Measurements from ENCODE around the gene LZTFL1.
"Not testable (repeated sequence)": the region's sequence is repeated elsewhere in the genome, so short reads cannot be mapped to it uniquely, and the experiment has no call there.

Gene LZTFL1

DNA sequence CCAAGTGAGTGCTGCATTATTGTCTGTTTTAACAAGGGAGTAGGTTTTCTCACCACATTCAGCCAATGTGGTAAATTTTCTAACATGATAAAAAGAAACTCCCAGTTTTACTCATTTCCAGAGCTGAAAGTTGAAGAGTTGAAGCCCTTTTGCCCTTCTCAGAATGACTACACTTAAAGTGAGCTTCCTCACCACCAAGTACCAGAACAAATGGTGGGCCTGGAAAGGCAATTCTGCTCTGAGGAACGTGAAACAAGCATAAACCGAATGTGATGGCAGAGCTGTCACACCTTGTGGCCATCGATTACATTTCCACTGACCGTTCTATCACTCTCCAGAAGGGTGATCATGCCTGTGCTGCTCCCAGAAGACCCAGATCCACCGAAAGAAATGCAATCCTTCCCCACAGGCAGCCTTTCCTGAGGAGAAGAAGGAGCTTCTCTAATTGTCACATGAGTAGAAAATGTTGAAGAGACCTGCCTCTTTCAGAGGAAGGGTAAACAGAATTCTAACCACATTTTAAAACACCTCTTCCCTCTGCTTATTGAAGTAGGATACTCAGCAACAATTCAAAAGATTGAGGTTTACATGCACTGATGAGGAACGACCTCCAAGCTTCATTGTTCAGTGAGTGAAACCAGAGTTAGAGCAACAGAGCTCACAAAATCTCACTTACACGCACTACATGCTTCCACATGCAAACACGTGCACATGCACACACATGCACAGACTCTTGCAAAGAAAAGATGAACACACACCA lies 23.0 kb upstream of the LZTFL1 start:
- DNase-seq: peak; percentile 15

DNA sequence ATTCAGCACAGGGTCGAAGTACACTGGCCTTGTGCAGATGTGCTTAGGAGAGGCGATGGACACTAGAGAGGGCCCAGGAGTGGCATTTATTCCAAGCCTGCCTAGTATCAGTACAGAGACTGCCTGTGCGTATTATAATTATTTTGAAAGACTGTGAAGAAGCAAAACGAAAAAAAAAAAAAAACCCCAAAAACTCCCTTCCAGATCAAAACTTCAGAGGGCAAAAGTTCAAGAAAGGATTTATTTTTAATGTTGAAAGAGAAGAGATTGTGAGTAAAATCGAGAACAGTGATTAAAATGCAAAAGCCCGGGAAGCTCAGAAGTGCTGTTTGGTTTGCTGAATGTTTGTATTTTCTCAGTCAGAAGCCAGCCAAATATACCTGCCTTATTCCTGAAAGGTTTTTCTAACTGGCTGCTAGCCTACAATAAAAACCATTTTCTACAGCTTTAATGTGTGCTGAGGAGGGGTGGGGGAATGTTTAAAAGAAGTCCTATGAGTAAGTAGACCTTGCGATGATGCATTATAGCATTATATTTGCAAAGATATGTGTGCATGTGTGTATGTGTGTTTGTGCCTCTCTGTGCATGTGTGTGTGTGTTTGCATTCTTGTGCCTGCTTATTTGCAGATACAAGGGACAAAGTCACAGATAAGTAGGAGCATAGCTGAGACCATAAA lies 19.3 kb upstream of the LZTFL1 start:
- DNase-seq: no peak

DNA sequence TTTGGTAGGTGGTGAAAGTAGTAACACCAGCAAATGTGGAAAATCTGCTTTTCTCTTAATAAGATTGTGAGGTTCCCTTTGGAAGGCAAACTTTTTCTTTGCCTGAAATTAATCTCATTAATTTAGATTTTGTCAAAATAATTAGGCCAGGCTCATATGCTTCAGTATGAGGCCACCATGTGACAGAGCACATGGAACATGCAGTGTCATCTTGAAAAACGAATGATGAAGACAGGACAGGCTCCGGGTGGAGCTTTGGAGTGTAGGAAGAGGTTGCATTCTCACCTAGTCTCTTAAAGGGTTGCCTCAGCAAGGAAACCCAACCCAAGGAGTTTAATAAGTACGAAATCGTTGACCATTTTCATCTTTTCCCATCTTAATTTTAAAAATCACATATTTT lies 18.6 kb upstream of the LZTFL1 start:
- DNase-seq: no peak

DNA sequence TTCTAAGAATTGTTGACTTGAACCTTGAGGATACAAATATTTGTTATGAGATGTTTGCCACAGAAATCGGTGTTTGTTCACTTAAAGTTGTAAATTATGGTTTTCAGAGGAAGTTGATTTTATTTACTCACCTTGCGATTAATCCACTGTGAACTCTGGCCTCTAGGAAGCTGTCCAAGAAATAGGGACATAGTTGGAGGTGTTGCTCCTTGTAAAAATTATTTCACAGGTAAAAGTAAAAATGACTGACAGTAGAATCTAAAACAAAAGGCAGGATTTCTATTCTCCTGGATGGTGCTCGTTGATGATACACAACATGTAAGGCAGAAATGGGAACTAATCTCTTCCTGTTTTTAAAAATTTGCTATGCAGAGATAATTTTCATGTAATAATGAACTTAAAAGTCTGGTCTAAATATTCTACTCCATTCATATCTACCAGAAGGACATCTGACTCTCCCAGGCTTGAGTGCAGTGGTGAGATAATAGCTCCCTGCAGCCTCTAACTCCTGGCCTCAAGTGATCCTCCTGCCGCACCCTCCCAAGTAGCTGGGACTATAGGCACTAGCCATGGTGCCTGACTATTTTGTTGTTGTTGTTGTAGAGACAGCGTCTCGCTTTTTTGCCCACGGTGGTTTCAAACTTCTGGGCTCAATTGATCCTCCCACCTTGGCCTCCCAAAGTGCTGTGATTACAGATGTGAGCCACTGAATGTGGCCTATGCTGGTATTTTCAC lies 17.1 kb upstream of the LZTFL1 start:
- no peak for DNase-seq

DNA sequence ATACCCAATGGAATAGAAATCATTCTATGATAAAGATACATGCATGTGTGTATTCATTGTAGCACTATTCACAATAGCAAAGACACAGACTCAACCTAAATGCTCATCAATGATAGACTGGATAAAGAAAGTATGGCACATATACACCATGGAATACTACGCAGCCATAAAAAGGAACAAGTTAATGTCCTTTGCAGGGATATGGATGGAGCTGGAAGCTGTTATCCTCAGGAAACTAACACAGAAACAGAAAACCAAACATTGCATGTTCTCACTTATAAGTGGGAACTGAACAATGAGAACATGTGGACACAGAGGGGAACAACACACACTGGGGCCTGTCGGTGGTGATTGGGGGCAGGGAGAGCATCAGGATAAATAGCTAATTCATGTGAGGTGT lies 15.1 kb upstream of the LZTFL1 start:
- DNase-seq: not testable (repeated sequence)

DNA sequence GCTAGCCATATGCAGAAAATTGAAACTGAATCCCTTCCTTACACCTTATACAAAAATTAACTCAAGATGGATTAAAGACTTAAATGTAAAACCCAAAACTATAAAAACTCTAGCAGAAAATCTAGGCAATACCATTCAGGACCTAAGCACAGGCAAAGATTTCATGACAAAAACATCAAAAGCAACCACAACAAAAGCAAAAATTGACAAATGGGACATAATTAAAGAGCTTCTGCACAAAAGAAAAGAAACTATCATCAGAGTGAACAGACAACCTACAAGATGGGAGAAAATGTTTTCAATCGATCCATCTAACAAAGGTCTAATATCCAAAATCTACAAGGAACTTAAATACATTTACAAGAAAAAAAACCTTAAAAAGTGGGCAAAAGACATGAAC lies 14.4 kb upstream of the LZTFL1 start:
- DNase-seq: peak; percentile 18

DNA sequence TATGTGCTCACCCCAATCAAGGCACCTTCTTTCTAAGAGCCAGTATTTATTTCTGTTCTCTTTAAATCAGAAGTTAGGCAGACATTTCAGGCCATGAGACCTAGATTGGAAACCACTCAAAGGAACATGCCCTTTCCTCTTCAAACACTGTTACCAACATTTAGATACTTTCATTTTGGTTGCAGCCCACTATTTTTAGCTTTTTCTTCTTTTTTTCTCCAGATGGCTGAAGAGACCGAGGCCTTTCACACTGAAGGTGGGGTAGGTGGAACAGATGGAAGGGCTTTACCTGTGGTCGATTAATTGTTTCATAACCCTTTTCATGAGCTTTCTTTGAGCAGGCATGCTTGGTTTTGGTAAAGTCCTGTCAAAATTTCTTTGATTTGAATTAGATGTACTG lies 10.9 kb upstream of the LZTFL1 start:
- DNase-seq: no peak

DNA sequence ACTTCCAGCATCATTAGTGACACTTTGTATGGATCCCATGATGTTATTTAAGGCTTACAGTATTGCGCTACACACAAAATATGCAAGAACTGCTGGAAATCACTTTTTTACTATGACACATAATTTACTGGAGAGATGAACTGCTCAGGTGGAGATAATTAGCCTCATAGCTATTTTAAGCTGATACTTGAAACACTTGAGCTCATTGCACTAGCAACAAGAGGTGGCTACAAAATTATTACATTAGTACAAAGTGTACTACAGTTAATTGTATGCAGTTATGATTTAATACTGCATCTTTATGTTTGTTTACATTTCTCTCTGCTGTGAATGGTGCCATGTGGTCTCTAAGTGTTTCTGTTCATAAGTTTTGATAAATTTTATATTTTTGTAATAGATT lies 6.5 kb upstream of the LZTFL1 start:
- DNase-seq: no peak

DNA sequence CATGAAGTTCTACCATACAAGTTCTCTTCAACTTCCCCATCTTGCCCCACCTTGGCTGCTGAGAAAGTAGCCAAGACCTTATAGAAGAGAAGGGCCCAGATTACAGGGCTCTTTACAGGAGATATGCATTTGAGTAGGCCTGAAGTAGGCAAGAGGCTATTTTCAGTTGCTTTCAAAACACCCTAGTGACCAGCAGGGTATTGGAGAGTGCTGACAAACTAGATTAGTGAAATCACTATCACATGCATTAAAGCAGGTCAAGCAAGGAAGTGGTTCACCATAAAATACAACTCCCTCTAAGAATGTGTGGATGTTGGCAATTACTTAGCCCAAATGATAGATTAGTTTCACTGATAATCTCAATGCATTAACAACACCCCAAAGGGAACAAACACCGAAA lies 2.7 kb upstream of the LZTFL1 start:
- no peak for DNase-seq

DNA sequence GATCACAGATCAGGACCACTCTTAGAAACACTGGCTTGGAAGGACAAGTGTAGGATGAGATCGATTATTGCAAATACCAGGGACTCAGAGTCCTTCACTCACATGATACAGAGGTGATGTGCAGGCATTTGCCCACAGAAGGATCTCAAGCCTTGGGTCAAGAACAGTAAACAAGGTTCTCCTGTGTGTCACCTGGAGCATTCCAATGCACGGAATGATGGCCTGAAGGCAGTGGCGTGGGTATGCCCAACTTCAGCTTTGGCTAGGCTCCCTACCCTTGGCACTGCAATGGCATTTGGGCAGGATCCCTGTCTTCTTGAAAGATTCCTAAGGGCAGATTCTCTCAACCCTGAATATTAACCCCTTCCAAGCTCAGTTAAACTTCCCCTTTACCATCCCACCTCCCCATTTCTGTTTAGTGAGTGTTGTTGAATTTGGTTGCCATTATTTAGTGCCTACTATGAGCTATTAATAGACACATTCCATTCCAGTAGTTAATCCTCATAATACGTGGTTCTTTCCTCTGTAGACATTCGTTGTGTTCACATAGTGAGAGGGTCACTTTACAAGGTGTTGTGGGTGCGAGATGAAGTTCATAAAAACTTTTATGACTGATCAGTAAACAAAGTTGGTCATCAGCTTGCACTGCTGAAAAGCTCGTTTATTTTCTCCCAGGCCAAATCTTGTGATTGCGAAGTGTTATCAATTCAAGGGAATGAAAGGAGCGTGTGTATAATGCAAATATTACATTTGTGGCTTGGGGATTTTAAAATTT lies 1.1 kb upstream of the LZTFL1 start:
- DNase-seq: no peak

DNA sequence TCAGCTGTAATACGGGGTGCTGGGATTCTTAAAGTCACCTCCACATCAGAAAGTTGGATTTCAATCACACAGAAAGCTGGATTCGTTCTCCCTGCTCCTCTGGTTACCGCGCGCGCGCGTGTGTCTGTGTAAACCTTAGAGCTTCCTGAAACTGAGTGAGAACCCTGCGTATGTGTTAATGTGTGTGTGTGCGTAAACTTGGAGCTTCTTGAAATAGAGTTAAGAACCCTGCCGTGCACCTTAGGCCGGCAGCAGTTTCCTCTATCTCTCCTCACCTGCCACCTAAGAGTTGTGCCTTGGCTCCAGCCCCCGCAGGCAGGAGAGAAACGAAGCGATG lies 531 bp downstream of the LZTFL1 start:
- no peak for DNase-seq

DNA sequence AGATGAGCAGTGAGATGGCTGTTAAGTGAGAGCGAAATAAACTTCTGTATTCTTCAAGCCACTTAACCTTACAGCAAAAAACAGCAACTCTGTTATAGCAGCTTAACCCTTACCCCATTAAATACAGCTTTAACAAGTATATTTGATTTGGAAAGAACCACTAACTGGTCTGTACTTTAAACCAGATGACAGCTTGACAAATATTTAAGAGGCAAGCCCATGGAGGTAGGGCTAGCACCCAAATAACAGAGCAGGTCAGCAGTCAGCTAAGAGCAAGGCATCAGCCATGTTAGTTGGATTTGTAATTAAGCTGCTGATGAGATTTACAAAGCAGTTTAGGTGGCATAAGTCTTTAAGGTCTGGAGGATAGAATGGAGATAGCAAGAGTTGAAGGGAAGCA lies 3.5 kb downstream of the LZTFL1 start:
- no peak for DNase-seq

DNA sequence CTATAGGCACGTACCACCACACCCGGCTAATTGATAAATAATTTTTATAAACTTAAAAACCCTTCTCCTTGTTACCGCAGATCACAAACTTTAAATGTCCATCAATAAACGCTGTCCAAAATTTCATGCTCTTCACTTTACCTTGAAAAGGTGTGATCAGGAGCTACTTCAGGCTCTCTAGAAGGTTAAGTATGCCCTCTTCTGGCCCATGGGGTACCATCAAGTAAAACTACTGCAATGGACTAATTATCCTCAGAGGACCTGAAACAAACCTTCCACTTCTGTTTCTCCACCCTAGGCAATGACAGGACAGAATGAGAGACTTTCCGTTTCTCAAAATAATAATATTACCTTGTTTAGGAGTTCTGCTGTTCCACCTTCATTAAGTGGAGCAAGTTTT lies 9.2 kb downstream of the LZTFL1 start:
- no peak for DNase-seq

DNA sequence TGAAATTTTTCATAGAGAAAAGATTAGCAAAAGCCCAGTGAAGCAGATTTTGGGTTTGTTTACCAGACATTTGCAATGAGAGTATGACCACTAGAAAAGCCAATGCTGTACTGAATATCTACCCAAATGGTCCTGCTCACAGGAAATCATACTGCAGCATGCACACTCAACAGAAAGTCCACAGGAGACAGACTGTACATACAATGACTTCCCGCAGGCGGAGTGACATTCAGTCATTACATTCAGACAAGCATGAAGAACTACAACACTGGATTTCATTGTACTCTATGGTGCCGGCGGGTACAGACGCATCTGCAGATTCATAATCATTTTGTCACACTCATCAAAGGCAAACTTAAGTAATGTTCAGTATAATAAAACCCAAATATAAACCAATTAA lies 11.8 kb downstream of the LZTFL1 start:
- no peak for DNase-seq

DNA sequence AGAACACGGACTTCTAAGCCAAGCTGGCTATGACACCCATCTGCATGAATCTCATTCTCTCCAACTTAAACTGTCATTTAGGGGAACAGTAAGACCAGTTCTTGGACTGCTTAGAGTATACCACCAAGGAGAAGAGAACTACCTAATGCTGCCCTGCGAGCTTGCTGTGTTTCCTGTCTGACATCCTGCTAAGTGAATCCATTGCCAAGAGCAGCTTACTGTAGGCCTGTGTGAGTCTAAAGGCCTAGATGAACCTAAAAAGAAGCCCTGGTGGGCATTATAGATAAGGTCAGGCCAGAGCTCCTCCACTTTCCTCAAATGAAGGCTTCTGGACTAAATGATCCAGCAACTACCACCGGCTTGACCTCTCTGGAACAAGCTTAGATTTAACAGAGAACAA lies 15.0 kb downstream of the LZTFL1 start:
- DNase-seq: no peak

DNA sequence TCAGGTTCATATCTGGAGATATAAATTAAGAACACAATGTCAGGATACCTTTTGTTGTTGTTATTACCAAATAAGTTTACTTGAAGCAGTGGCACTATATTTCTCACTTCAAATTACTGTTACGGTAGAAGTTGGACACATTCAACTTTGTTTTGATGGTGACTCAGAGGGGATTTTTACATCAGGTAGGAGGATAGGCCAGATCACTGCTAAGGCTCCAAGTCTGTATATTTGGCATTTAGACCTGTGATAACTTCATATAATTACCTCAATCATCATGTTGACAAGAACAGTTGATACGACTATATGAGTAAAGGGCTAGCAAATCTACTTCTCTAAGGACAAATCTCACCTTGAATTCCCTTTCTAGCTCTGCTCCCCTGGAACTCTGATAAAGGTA lies 15.6 kb downstream of the LZTFL1 start:
- DNase-seq: no peak

DNA sequence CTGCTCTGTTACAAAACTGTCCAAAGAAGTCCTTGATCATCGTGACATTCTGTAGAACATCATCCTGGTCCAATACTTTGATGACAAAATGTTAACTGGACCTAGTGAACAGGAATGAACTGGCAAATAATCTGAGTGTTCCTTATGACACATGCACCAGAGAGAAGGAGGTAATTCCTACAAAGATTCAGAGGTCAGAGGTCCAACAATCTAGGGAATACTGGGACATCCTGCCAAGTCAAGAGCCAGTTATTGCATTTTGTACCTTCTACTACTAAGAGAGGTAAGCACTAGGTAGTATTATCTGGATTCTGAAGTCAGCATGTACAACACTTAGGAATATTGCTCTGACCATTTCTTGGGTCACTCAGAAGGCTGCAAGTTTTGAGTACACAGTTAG lies 20.8 kb downstream of the LZTFL1 start:
- no peak for DNase-seq

DNA sequence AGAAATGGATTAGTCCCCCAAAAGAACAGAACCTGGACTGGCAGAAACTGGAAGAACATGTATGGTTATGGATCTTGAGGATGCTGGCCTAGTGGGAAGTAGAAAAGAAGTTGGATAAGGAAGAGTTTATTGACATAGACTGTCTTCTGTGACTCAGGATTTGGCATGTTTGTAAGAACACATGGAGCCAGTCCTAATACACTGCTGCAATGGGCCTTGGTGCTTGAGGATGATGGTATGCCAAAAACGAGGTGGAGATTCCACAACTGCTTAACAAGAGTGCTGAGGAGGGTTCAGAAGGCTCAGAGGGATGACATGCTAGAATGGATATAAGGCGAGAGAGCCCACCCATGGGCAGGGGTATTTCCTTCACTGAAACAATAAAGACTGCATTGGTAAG lies 22.4 kb downstream of the LZTFL1 start:
- no peak for DNase-seq

DNA sequence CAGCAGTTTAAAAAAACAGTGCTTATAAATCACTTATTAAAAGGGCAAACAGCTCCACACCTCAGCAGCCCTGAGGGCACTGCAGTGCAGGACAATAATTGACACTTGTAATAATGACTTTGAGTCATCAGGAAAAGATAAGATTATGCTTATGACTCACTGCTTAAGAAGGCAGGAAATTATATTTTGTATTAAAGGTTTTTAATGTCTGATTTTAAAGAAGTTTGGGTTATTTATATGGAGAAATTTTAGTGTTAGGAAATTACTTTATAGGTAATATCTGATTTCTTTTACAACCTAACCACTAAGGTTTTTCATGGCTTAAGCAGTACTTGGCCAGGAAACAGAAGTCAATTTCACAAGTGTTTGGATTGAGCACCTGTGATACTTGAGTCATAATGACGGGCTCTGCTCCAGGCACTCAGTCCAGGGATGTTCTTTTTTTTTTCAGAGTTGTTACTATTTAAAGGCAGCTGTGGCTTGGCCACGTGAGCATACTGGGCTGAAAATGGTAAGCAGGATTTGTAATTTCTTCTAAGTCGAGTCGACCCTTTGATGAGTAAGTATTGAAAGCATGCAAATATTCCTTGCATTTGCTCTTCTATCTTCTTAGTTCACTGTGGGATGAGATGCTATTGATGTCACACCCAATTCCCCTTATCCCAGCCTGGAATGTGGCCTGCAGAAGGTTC lies 23.9 kb downstream of the LZTFL1 start:
- no peak for DNase-seq

DNA sequence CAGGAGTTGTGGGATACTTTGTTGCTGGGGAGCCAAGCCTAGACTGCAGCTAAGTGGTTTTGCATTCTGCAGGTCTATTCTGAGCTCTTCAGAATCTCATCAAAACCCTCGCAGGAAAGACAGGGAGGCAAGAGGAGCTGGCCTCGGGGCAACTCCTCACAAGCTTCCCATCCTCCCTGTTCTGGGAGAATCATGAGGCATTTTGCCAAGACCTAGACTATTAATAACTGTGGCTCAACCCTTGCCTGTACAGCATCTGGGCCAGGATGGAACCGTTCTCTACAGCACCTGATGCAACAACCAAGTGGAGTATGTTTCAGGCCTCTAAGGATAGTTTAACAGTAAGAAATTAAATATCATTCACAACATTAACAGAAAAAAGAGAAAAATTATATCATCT lies 25.4 kb downstream of the LZTFL1 start:
- no peak for DNase-seq

DNA sequence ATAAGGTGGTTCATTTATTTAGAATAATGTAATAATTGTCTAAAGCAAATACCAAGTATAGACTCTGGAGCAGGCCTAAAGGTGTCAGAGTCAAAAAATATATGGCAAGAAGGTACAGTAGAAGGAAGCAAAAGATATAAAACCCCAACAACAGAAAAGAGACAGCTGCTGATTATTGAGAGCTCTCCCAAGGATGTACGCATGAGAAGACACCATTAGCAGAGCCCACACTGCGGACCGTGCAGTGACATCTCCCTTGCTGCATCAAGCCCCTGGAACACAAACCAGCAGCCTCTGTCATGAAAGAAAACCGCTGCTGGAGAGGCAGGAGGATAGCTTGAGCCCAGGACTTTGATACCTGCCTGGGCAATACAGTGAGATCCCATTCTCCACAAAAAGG lies 27.6 kb downstream of the LZTFL1 start:
- no peak for DNase-seq

DNA sequence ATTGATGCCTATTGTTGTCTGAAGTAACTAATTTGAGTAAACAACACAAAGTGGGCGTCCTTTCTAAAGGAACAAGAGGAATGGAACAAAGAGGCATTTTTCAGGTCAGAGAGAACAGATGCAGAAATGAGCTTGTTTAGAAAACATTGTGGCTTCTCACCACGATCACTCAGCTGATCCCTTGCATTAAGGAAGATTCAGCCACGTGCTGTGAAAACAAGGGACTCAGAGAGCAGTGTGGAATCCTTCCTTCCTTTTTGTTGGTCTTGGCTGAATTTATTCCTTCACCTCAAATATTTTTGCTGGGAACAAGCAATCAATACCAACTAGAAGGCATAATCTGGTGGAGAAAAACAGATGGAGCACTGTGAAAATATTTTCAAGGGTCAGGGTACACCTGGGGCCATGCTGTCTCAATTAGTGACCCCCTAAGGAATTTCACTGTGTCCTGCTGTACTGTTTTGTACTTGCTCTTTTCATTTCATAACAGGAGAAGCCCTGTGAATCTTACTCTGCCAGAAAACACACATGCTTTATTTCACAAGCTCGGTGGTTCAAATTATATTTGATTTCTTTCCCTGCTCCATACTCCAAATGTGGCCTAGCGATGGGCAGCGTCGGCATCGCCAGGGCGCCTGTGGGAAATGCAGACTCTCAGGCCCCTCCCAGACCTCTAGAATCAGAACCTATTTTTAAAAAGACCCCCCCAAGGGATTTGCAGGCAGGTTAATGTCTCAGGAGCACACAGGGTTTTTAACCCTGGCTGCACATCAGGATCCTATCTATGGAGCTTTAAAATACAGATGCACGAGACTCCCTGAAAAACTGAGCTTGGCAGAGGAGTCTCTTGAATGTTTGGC lies 34.0 kb downstream of the LZTFL1 start:
- no peak for DNase-seq
